Vagina (tissue), 2 donors: ENCODE data around the gene PDZK1IP1. TPM values are rescaled to one million over a fixed set of nuclear protein-coding genes. Genes with fewer than 3 reads are reported as not detected.

Experiments used
- DNase-seq, 2 donors: peaks; one replicate each; pipeline ENCODE4 v3.0.0-alpha.2; 2017; ENCODE audit errors: extremely low spot score in 2 of 2
- H3K27ac ChIP-seq: fragments of 200-600 bp; sonication (generic); one replicate; pipeline ENCODE4 v1.5.1; 2019
- H3K27me3 ChIP-seq: fragments of 200-600 bp; sonication (generic); one replicate; pipeline ENCODE4 v1.5.1; 2019
- H3K36me3 ChIP-seq, 2 donors: fragments of 200-600 bp; sonication (generic); one replicate each; pipeline ENCODE4 v1.5.1; 2017 to 2019
- H3K4me1 ChIP-seq: fragments of 200-600 bp; sonication (generic); one replicate; pipeline ENCODE4 v1.5.1; 2019
- H3K4me3 ChIP-seq, 2 donors: fragments of 200-600 bp; sonication (generic); 1 replicate in 1 of 2; 2 replicates in 1 of 2; pipeline ENCODE4 v1.5.1; 2016 to 2019
- H3K9me3 ChIP-seq: fragments of 200-600 bp; sonication (generic); one replicate; pipeline ENCODE4 v1.5.1; 2019
- CTCF ChIP-seq, 3 experiments: fragments of 450-650 bp in 2 of 3; fragments of 200-600 bp in 1 of 3; sonication (generic) in 1 of 3; IDR thresholded peaks; one replicate each; pipeline ENCODE4 v1.5.1; 2017 to 2019; ENCODE audit warnings: antibody characterized with exemption in 3 of 3, mild to moderate bottlenecking in 2 of 3, moderate library complexity in 2 of 3
- POLR2A ChIP-seq, 2 donors: fragments of 450-650 bp; IDR thresholded peaks; one replicate each; pipeline ENCODE4 v1.6.1; 2017; ENCODE audit warnings: antibody characterized with exemption in 2 of 2, mild to moderate bottlenecking in 2 of 2, moderate library complexity in 2 of 2
- POLR2AphosphoS5 ChIP-seq, 2 donors: sonication (generic); formaldehyde crosslinking; IDR thresholded peaks; one replicate each; pipeline ENCODE4 v1.9.0; 2017; ENCODE audit warnings: antibody characterized with exemption in 2 of 2, mild to moderate bottlenecking in 2 of 2, low read depth in 1 of 2; ENCODE audit not compliant: insufficient read depth in 1 of 2
- intact Hi-C: fragments of 100-400 bp; cut with DNase I; formaldehyde crosslinking; loops from one replicate; pipeline ENCODE4 v1.15.1; 2023
- total RNA-seq: library from RNA; depleted of rRNA; stranded (reverse); fragments of >200 nt; gene quantifications from one replicate; pipeline ENCODE4 v1.2.3, GENCODE V29; 2016

Gene PDZK1IP1
- total RNA-seq, 1 donor from 2014 or later, result 55.2 TPM

- Histone ChIP-seq H3K4me1 (no peaks in the 10 kb centered on the region), H3K27ac (no peak overlapping the region), H3K9me3 (no peaks in the 10 kb centered on the region), H3K27me3 (no peaks in the 10 kb centered on the region), H3K36me3 (no peaks in the 10 kb centered on the region), H3K4me3 (no peak overlapping the region)
- no peak for DNase-seq
- TF ChIP-seq CTCF (IDR thresholded peaks at IDR 0.05) (no peak), POLR2AphosphoS5 (IDR thresholded peaks at IDR 0.05; ENCODE audit: insufficient read depth in 1 of 2, low read depth in 1 of 2) (no peak), POLR2A (IDR thresholded peaks at IDR 0.05) (no peak)
- intact Hi-C loops, result no loop called here
Measured at GRCh38 chr1:47212636-47213229, 22.9 kb upstream of the PDZK1IP1 start.

GRCh38 chr1:47211796-47212269 is 22.0 kb upstream of the PDZK1IP1 start:
- H3K27me3 ChIP-seq, result no peaks in the 10 kb centered on the region
- intact Hi-C loops, result no loop called here
- TF ChIP-seq POLR2A (IDR thresholded peaks at IDR 0.05) (no peak), POLR2AphosphoS5 (IDR thresholded peaks at IDR 0.05; ENCODE audit: insufficient read depth in 1 of 2, low read depth in 1 of 2) (no peak), CTCF (IDR thresholded peaks at IDR 0.05) (no peak)
- H3K4me1 ChIP-seq, result no peaks in the 10 kb centered on the region
- DNase-seq, result no peak
- no peak overlapping the region for H3K4me3 ChIP-seq
- H3K27ac ChIP-seq, result no peak overlapping the region
- H3K36me3 ChIP-seq, result no peaks in the 10 kb centered on the region
- no peaks in the 10 kb centered on the region for H3K9me3 ChIP-seq

GRCh38 chr1:47210666-47211065 is 20.8 kb upstream of the PDZK1IP1 start:
- intact Hi-C loops, result no loop called here
- Histone ChIP-seq H3K27me3 (no peaks in the 10 kb centered on the region), H3K9me3 (no peaks in the 10 kb centered on the region), H3K4me3 (no peak overlapping the region), H3K4me1 (no peaks in the 10 kb centered on the region), H3K36me3 (no peaks in the 10 kb centered on the region), H3K27ac (no peak overlapping the region)
- DNase-seq, result no peak
- no peak for TF ChIP-seq POLR2AphosphoS5 (IDR thresholded peaks at IDR 0.05; ENCODE audit: insufficient read depth in 1 of 2, low read depth in 1 of 2)
- no peak for TF ChIP-seq POLR2A (IDR thresholded peaks at IDR 0.05)
- no peak for TF ChIP-seq CTCF (IDR thresholded peaks at IDR 0.05)

- no peaks in the 10 kb centered on the region for H3K36me3 ChIP-seq
- no peak overlapping the region for H3K4me3 ChIP-seq
- no peaks in the 10 kb centered on the region for H3K27me3 ChIP-seq
- H3K27ac ChIP-seq, result no peak overlapping the region
- intact Hi-C loops, result no loop called here
- TF ChIP-seq POLR2A (IDR thresholded peaks at IDR 0.05) (no peak), POLR2AphosphoS5 (IDR thresholded peaks at IDR 0.05; ENCODE audit: insufficient read depth in 1 of 2, low read depth in 1 of 2) (no peak), CTCF (IDR thresholded peaks at IDR 0.05) (no peak)
- DNase-seq, result no peak
- H3K4me1 ChIP-seq, result no peaks in the 10 kb centered on the region
- H3K9me3 ChIP-seq, result no peaks in the 10 kb centered on the region
Measured at GRCh38 chr1:47209725-47210325, 20.0 kb upstream of the PDZK1IP1 start.

- DNase-seq, result no peak
- H3K27me3 ChIP-seq, result no peaks in the 10 kb centered on the region
- no peaks in the 10 kb centered on the region for H3K4me1 ChIP-seq
- intact Hi-C loops, result no loop called here
- no peak overlapping the region for H3K4me3 ChIP-seq
- H3K36me3 ChIP-seq, result no peaks in the 10 kb centered on the region
- no peak for TF ChIP-seq POLR2AphosphoS5 (IDR thresholded peaks at IDR 0.05; ENCODE audit: insufficient read depth in 1 of 2, low read depth in 1 of 2)
- no peak overlapping the region for H3K27ac ChIP-seq
- H3K9me3 ChIP-seq, result no peaks in the 10 kb centered on the region
Measured at GRCh38 chr1:47209091-47209490, 19.3 kb upstream of the PDZK1IP1 start.
